ENCODE data around the gene SMYD3.

- TF ChIP-seq CTCF (IDR thresholded peaks at IDR 0.05) (no peak), POLR2A (IDR thresholded peaks at IDR 0.05) (no peak)
Measured at GRCh38 chr1:246203180-246203579, 303.9 kb downstream of the SMYD3 start.

Data from heart left ventricle (tissue), 13 donors.